Measurements from ENCODE around the gene CDKN1C.

Gene CDKN1C

DNA sequence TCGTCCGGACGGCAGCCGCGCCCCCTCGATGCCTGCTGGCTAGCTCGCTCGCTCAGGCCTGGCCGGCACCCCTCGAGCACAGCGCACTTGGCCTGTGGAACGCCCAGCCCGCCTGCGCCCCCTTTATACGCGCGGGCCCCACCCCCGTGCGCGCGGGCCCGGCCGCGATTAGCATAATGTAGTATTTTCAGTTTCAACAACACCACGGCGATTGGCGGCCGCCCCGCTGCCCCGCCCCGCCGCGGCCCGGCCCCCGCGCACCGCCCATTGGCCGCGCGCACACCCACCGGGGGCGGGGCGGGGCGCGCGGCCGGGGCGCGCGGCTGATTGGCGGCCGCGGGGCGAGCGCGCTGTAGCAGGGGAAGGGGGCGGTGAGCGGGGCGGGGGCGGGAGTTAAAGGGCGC, at the start of gene CDKN1C:
TSS of gene CDKN1C (minus strand) at position 98 of the 404 bp plus-strand sequence. CDS start 319 bp downstream, outside the sequence.
- DNase-seq = peak; percentile 81

DNA sequence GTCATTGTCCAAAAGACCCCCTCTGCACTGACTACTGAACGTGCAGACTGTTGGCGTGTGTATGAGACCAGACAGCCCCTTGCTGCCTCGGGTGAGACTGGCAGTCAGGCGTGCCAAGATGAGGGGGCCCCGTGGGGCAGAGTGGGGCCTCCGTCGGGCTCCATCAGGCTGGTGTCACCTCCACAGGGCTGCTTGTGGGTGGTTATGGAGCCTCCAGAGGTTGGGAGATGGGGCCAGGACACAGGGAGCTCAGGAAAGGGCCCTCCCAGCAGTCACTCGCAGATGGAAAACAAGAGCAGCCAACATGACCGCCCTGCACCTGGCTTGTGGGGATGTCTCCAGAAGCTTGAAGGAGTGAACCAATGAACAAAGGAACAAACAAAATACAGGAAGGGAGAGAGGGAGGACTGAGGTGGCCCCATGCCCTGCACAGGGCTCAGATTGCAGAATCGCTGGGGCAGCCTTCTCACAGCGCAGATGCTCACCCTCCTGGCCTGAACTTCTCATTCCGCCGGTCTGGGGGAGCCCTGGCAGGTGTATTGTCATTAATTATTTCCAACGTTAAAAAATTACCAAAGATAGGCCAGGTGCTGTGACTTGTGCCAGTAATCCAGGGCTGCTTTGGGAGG, 49.1 kb upstream of the CDKN1C start:
- no peak for DNase-seq

- no peak for DNase-seq
Observed at GRCh38 chr11:2934021-2934550, 48.5 kb upstream of the CDKN1C start.

- peak; percentile 59 for DNase-seq
Observed at GRCh38 chr11:2933375-2934020, 47.9 kb upstream of the CDKN1C start.

GRCh38 chr11:2932850-2933251, 47.3 kb upstream of the CDKN1C start:
- DNase-seq = no peak

- DNase-seq = no peak
Observed at GRCh38 chr11:2931771-2932738, 46.5 kb upstream of the CDKN1C start.

DNA sequence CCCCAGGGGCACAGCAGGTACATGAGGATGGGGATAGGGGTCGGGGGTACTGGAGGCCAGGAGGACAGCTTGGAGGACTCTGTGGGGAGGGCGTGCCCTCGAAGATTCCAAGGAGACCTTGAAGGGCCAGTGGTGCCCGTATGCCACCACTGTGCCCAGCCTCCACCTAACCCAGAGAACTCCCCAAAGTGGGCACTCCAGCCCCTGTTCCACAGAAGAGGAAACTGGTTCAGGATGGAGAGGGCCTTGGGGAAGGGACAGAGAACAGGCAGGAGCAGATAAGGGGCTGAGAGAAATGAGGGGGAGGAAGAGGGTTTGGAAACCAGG, 45.8 kb upstream of the CDKN1C start:
- DNase-seq = no peak

GRCh38 chr11:2930704-2931419, 45.3 kb upstream of the CDKN1C start:
- peak; percentile 57 for DNase-seq

GRCh38 chr11:2929950-2930703, 44.6 kb upstream of the CDKN1C start:
- peak; percentile 64 for DNase-seq

GRCh38 chr11:2929531-2929949, 44.0 kb upstream of the CDKN1C start:
- peak; percentile 67 for DNase-seq

- peak; percentile 81 for DNase-seq
Observed at GRCh38 chr11:2928605-2929530, 43.3 kb upstream of the CDKN1C start, which contains the start of gene PHLDA2. PHLDA2 (minus strand) TSS chr11:2929420; CDS start chr11:2929364, 56 bp downstream.

- DNase-seq = no peak
Observed at GRCh38 chr11:2927851-2928604, 42.5 kb upstream of the CDKN1C start.

GRCh38 chr11:2927121-2927800, 41.7 kb upstream of the CDKN1C start:
- no peak for DNase-seq

DNA sequence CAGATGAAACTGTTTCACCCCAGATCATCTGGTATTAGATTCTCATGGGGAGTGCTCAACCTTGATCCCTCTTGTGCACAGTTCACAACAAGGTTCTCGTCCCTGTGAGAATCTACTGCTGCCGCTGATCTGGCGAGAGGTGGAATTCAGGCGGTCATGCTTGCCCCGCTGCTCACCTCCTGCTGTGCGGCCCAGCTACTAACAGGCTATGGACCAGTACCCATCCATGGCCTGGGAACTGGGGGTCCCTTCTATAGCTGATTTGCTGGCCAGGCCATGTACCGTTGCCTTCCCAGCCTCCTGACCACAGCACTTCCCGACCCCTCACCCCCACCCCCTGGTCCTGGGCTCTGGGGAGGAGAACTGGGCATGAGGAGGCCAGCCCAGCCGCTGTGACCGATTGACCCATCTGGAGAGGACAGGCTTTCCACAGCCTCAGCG, 41.1 kb upstream of the CDKN1C start:
- DNase-seq = no peak

DNA sequence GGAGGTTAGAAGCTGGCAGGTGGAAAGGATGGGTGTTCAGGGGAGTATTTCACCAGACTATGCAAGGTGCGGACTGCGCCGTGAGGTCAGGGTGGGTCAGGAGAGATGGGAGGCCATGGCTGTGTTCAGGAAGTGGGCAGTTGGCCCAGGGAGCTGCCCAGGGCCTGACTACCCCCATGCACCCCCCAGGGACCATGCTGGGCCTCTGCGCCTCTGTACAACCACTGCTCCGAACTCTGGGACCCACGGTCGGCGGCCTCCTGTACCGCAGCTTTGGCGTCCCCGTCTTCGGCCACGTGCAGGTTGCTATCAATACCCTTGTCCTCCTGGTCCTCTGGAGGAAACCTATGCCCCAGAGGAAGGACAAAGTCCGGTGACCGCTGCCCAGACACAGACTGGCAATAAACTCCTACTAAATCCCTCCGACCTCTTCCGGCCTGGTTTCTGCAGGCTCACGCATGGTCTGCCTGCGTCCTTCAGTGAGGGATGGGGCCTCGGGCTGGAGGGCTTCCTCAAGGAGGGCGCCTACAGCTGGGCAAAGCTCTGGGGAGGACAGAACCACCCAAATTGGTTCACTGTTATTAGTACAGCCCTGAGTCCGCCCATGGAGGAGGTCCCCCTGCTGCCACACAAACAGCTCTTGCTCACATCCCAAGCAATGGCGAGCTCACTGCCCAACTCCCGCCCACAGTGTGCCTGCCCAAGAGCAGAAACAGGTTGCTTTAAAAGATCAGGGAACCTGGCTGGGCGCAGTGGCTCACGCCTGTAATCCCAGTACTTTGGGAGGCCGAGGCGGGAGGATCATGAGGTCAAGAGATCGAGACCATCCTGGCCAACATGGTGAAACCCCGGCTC, 39.5 kb upstream of the CDKN1C start:
- no peak for DNase-seq

GRCh38 chr11:2924381-2924780, 38.8 kb upstream of the CDKN1C start:
- DNase-seq = no peak

GRCh38 chr11:2923446-2924375, 38.1 kb upstream of the CDKN1C start:
- no peak for DNase-seq

Measured in stimulated activated CD4-positive, alpha-beta T cell treated with anti-CD3 and anti-CD28 coated beads, Interleukin-15, amount 100 ng/mL, for 24 hours (primary cell).